Activated CD8-positive, alpha-beta memory T cell treated with anti-CD3 and anti-CD28 coated beads for 4 hours (primary cell): ENCODE results near the gene TSPAN14.
A peak's percentile ranks its signal among the peaks of the same experiment; 100 is the strongest.

Experiments
- DNase-seq, 2 donors: peaks; one replicate each; pipeline ENCODE4 v3.0.0-alpha.2; 2020; ENCODE audit warnings: low read depth in 2 of 2

The TSPAN14 gene

GRCh38 chr10:80486785-80487420 lies 32.8 kb downstream of the TSPAN14 start:
- DNase-seq: no peak

GRCh38 chr10:80487421-80487785 lies 33.3 kb downstream of the TSPAN14 start:
- no peak for DNase-seq

GRCh38 chr10:80487791-80488538 lies 33.9 kb downstream of the TSPAN14 start:
- DNase-seq: peak in 1 of 2 donors; percentile 22

GRCh38 chr10:80488539-80489066 lies 34.5 kb downstream of the TSPAN14 start:
- DNase-seq: no peak

GRCh38 chr10:80489371-80490112 lies 35.4 kb downstream of the TSPAN14 start:
- DNase-seq: no peak

GRCh38 chr10:80491251-80492102 lies 37.4 kb downstream of the TSPAN14 start:
- no peak for DNase-seq

- no peak for DNase-seq
Observed at GRCh38 chr10:80492848-80493521, 38.9 kb downstream of the TSPAN14 start.

GRCh38 chr10:80493522-80494051 lies 39.5 kb downstream of the TSPAN14 start:
- no peak for DNase-seq

- no peak for DNase-seq
Observed at GRCh38 chr10:80496555-80497172, 42.6 kb downstream of the TSPAN14 start.

- DNase-seq: no peak
Observed at GRCh38 chr10:80497187-80498077, 43.3 kb downstream of the TSPAN14 start.

- no peak for DNase-seq
Observed at GRCh38 chr10:80498078-80498832, 44.1 kb downstream of the TSPAN14 start.

- DNase-seq: peak in 1 of 2 donors; percentile 38
Observed at GRCh38 chr10:80498833-80499741, 45.0 kb downstream of the TSPAN14 start.

- no peak for DNase-seq
Observed at GRCh38 chr10:80500572-80501380, 46.7 kb downstream of the TSPAN14 start.

- DNase-seq: no peak
Observed at GRCh38 chr10:80501381-80501912, 47.3 kb downstream of the TSPAN14 start.

- no peak for DNase-seq
Observed at GRCh38 chr10:80501913-80502521, 47.9 kb downstream of the TSPAN14 start.
